IPS-NIHi11 (cell line): ENCODE data around the gene RBP4.

ENCODE experiments used
- DNase-seq: peaks from one replicate; pipeline ENCODE4 v3.0.0; 2012; ENCODE audit warnings: mixed read lengths, low spot score

Gene RBP4

GRCh38 chr10:93601146-93601773, at the start of gene RBP4:
Gene RBP4, minus strand, starts transcription at chr10:93601235. Its CDS starts 207 bp downstream, at chr10:93601028.
- DNase-seq, result peak; percentile 47

GRCh38 chr10:93639791-93640190, 38.8 kb upstream of the RBP4 start:
- DNase-seq, result no peak

- DNase-seq, result no peak
These were observed 29.9 kb upstream of the RBP4 start for GRCh38 chr10:93630625-93631557.

GRCh38 chr10:93629647-93630305, 28.7 kb upstream of the RBP4 start:
- DNase-seq, result no peak

- no peak for DNase-seq
These were observed 27.8 kb upstream of the RBP4 start for GRCh38 chr10:93628858-93629257.

- DNase-seq, result no peak
These were observed 21.9 kb upstream of the RBP4 start for GRCh38 chr10:93622942-93623341.

GRCh38 chr10:93620925-93621324, 19.9 kb upstream of the RBP4 start:
- DNase-seq, result no peak

GRCh38 chr10:93615576-93616235, 14.7 kb upstream of the RBP4 start:
- DNase-seq, result no peak

GRCh38 chr10:93614101-93614825, 13.2 kb upstream of the RBP4 start:
- DNase-seq, result no peak

- DNase-seq, result no peak
These were observed 12.1 kb upstream of the RBP4 start for GRCh38 chr10:93613126-93613525.

- DNase-seq, result no peak
These were observed 11.3 kb upstream of the RBP4 start, which contains the start of gene PDE6C for GRCh38 chr10:93612311-93612710. Gene PDE6C, plus strand, starts transcription at chr10:93612537. Its CDS starts 189 bp downstream, at chr10:93612726.

- no peak for DNase-seq
These were observed 7.4 kb upstream of the RBP4 start for GRCh38 chr10:93608421-93608820.

- no peak for DNase-seq
These were observed 3.1 kb upstream of the RBP4 start for GRCh38 chr10:93604146-93604545.

- no peak for DNase-seq
These were observed 2.0 kb upstream of the RBP4 start for GRCh38 chr10:93603023-93603422.

- no peak for DNase-seq
These were observed 733 bp upstream of the RBP4 start for GRCh38 chr10:93601774-93602162.

GRCh38 chr10:93600446-93601145, 439 bp downstream of the RBP4 start:
- DNase-seq, result peak; percentile 51

GRCh38 chr10:93599778-93600177, 1.3 kb downstream of the RBP4 start:
- no peak for DNase-seq

- no peak for DNase-seq
These were observed 1.7 kb downstream of the RBP4 start for GRCh38 chr10:93599335-93599734.

GRCh38 chr10:93598157-93598556, 2.9 kb downstream of the RBP4 start:
- no peak for DNase-seq

GRCh38 chr10:93597075-93597599, 3.9 kb downstream of the RBP4 start:
- DNase-seq, result no peak

- DNase-seq, result peak; percentile 57
These were observed 4.5 kb downstream of the RBP4 start for GRCh38 chr10:93596539-93596938.
